ENCODE results near the gene ZNF669.
"Not testable (repeated sequence)": the region's sequence is repeated elsewhere in the genome, so short reads cannot be mapped to it uniquely, and the experiment has no call there.

ZNF669 gene

DNA sequence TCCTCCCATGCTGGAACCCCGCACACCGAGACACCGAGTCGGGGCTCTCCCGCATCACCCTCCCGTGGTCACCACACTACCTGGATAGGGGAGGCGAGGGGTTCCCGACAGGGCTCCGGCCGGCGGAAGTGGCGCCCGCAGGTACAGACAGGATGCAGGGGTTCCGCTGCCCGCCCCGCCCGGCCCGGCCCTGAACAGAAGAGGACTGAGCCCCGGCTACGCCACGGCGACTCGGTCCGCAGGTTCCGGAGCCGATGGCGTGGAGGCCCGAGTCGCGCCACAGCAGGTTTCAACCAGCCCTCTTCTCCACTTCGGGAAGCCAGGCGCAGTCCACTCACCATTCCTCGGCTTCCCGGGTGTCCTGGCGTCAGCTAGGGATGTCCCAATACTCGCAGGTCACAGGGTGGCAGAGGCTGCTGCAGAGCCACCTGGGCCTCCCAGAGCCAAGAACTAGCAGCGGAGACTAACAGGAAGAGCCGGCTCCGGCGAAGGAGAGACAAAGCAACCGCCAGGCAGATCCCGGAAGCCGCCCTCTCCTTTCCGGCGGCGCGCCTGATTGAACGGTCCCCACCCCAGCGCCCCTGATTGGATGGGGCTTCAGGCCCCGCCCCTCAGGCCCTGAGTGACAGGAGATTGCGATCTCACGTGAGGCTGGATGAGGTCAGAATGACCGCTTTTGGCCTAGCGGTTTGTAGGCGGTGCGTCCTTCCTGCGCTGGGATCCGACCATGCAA is at the start of gene ZNF669:
TSS of gene ZNF669 (minus strand) at position 498 of the 733 bp plus-strand sequence. CDS start at position 341, 157 bp downstream.
- peak; percentile 89 for DNase-seq (ENCODE audit: low spot score)

DNA sequence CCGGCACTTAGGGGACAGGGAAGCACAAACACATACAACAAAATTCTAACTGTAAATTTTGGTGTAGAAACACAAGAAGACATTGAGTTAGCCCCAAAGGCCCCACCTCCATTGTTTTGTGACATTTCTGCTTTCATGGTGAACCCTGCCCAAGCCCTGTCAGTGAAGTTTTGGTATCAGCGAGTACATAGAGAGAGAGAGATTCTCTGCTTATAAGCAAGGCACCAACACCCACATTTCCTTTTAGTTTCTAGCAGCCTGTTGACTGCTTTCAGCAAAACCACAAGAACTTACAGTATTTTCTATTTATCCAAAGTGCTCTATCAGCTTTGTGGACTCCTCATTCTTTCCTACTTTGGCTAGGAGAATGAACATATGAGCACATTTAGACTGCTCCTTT is 43.6 kb upstream of the ZNF669 start:
- no peak for DNase-seq (ENCODE audit: low spot score)

DNA sequence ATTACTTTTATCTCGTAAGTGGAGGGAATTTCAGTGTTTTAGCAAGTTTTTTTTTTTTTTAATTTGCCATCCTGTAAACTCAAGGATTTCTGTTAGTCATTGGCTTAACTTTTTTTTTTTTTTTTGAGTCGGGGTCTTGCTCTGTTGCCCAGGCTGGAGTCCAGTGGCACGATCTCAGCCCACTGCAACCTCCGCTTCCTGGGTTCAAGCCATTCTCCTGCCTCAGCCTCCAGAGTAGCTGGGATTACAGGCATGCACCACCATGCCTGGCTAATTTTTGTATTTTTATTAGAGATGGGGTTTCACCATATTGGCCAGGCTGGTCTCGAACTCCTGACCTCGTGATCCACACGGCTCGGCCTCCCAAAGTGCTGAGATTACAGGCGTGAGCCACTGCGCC is 43.0 kb upstream of the ZNF669 start:
- not testable (repeated sequence) for DNase-seq (ENCODE audit: low spot score)

DNA sequence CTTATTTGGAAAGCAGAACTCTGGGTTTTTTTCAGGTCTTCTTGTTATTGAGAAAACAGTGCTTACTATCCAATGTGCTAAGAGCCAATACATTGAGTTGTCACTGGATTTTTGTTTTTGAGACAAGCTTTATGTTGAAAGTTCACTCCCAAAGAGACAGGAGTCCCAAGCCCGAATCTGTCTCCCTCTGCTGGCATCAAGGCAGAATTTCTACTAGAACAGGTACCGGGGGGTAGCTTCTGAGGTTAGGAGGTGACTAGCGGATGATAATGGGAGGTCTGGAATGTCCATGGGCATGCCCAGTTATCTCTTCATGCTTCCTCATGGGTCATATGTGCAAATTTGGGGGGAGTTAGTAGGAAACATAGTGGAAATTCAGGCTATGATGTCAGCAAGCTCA is 42.5 kb upstream of the ZNF669 start:
- no peak for DNase-seq (ENCODE audit: low spot score)

DNA sequence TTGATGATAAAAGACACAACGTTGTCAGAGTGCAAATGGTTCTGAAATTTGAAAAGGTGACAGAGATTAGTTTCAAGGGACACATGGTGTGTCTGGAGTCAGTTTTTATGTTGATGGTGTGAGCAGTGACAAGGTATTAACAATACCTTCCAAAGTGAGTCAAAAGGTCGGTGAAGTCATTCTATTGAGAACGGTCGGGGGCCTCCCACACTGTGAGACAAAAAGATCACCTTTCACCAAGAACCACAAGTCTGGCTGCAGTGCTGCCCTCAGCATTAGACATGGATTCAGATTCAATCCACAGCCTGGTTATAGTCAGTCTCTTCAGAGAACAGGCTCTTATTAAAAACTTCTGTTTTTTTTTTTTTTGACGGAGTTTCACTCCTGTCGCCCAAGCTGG is 41.1 kb upstream of the ZNF669 start:
- DNase-seq (ENCODE audit: low spot score), result no peak

DNA sequence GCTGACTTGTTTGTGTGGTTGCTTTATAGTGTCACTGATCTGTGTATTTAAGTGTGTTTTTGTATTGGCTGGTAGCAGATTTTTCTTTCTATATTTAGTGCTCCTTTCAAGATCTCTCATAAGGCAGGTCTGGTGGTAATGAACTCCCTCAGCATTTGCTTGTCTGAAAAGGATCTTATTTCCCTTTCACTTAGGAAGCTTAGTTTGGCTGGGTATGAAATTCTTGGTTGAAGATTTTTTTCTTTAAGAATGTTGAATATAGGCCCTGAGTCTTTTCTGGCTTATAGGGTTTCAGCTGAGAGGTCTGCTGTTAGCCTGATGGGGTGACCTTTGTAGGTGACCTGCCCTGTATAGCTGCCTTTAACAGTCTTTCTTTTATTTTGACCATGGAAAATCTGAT is 35.4 kb upstream of the ZNF669 start:
- not testable (repeated sequence) for DNase-seq (ENCODE audit: low spot score)

DNA sequence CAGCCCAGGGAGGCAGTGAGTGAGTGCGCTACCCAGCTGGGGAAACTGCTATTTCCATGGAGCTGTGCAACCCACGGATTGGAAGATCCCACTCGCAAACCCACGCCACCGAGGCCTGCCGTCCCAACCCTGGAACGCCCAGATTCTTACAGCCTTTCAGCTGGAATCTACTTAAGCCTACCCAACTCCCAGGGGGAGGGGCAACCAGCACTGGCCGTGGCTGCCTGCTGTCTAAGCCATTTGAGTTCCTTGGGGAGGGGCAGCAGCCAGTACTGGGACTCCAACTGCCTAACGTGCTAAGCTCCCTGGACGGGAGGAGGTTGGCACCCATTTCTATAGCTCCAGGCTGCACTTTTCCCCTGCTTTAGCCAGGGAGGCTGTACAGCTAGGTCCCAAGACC is 27.1 kb upstream of the ZNF669 start:
- no peak for DNase-seq (ENCODE audit: low spot score)

DNA sequence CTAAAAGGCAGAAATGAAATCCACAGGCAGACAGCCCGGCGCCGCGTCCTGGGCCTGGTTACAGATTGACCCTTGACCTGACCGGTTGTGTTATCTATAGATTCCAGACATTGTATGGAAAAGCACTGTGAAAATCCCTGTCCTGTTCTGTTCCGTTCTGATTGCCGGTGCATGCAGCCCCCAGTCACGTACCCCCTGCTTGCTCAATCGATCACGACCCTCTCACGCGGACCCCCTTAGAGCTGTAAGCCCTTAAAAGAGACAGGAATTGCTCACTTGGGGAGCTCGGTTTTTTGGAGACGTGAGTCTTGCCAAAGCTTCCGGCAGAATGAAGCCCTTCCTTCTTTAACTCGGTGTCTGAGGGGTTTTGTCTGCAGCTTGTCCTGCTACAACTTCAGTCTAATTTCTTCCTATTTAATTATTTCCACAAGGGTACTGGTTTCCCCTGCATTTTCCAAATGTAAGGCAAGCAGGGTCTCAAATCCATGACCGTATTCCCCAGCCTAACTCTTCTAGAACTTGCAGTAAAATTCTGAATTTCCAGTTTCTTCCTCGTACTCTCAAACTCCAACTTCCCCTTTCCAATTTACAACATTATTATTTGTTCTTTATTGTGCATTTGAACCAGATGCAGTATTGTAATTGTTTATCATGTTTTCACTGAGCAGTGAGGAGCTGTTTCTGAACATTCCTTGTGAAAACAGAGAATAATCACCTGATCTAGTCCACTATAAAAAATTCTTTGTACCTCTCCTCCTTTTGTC is 23.5 kb upstream of the ZNF669 start:
- DNase-seq (ENCODE audit: low spot score), result not testable (repeated sequence)

DNA sequence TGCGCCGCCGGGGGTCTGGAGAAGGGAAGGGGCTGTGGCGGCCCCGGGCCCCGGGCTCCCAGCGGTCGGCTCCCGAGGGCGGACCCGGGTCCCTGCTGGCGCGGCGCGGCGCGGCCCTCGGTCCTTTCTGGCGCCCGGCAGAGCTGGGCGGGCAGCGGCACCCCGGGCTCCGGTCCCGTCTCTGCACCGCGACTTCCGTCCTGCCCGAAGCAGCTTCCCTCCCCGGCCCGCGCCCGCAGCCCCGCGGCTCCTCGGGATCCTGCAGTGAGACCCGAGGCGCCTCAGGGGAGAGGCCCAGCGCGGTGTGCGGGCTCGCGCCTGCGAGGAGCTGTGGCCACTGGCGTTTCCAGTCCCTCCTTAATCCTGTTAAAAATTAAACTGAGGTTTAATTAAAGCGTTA is 22.4 kb upstream of the ZNF669 start:
- not testable (repeated sequence) for DNase-seq (ENCODE audit: low spot score)

DNA sequence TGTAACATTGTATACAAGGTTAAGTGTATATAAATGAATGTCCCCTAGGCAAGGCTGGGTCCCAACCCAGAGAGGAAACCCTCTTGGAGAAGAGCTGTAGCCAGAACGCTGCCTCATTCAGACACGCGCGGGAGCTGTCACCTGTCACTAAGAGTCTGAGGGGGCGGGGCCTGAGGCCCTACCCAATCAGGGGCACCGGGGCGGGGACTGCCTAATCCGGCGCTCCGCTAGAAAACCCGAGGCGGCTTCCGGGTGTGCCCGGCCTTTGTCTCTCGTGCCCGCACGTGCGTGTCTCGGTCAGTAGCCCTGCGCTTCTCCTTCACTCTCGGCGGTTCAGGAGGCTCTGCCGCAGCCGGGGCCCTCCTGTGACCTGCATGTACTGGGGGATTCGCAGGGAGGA is 22.0 kb upstream of the ZNF669 start:
- DNase-seq (ENCODE audit: low spot score), result not testable (repeated sequence)

DNA sequence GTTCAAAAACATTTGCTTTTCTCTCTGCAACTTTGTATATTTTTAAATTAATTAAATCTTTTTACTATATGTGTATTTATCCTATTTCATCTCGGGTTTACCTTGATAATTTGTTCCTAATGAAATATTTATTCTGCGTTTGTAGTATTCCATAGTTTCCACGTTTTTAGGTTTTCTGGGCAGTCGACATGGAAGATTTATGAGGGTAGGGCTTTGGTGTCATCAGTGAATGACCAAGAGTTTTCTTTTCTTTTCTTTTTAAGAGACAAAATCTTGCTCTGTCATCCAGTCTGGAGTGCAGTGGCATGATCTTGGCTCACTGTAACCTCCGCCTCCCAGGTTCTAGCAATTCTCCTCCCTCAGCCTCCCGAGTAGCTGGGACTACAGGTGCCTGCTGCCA is 17.2 kb upstream of the ZNF669 start:
- no peak for DNase-seq (ENCODE audit: low spot score)

DNA sequence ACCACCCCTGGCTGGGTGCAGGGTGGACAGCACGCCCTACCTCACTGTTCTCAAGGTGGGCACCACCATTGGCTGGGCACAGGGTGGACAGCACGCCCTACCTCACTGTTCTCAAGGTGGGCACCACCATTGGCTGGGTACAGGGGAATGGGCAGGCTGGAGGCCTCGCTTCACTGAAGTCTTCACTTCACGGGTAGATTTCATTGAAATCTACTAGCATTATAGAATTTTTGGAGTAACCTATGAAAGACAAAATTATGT is 16.2 kb upstream of the ZNF669 start:
- not testable (repeated sequence) for DNase-seq (ENCODE audit: low spot score)

DNA sequence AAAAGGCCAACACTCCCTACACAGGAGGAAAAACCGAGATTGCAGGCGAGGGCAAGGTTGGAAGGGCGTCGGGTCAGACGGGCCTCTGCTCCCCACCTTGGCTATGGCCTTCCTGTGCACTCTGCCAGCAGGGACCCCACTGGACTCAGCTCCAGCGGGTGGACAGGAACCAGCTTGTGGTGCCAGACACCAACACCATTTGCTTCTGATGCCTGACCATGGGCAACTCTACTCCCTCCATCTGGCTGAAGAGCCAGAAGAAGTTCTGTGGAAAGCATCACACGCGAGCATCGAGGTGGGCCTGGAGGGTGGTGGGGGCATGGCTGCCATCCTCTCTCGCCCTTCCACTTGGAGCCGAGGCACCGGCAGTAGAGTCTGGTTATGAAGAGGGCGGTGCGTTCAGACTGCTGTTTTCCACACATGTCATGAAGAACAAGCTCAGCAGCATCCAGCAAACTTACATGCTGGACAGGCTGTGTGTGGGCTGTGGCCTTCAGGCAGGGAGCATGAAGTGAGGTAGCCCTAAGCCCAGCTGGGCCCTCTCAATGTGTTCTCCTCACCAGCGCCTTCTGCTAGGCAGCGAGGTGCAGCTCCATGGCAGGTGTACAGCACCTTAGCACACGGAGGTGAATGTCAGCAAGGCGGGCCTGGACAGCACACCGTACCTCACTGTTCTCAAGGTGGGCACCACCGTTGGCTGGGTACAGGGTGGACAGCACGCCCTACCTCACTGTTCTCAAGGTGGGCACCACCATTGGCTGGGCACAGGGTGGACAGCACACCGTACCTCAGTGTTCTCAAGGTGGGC is 15.6 kb upstream of the ZNF669 start:
- no peak for DNase-seq (ENCODE audit: low spot score)

DNA sequence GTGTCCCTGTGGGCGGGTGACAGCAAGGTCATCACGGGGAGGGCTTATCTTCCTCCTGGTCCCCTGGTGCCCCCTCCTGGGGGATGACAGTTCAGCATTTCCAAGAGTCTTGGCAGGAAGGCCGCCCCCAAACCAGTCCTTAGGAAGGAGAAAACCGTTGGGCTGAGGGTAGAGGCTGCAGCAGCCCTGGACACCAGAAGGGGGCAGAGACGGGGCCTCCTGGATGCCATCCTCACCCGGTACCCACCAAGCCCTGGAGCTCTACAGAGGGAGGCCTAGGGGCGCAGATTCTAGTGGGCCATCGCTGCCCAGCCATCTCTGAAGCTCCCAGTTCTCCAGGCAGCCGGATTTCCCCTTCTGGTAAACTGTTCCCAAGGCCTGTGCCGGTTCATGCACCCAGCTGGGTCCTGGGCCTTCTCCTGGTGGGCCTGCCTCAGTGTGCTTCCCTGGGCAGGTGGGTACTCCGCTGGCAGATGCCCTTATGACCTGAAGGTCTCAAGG is 14.8 kb upstream of the ZNF669 start:
- DNase-seq (ENCODE audit: low spot score), result peak; percentile 37

DNA sequence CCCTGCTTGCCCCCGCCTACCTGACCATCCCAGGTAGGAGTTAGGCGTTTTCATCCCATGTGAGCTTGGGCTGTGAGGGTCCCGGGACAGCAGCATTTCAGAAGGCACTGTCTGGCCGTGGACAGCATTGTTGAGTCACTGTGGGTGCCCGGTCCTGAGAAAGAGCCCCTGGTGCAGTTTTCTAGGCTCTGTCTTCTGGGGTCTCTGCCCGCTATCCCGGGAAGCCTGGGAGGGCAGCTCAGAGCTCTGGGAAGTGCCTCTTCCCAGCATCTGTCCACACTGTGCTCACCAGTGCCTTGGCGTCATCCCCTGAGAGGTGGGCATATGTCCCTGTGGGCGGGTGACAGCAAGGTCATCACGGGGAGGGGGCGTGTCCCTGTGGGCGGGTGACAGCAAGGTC is 11.4 kb upstream of the ZNF669 start:
- no peak for DNase-seq (ENCODE audit: low spot score)

DNA sequence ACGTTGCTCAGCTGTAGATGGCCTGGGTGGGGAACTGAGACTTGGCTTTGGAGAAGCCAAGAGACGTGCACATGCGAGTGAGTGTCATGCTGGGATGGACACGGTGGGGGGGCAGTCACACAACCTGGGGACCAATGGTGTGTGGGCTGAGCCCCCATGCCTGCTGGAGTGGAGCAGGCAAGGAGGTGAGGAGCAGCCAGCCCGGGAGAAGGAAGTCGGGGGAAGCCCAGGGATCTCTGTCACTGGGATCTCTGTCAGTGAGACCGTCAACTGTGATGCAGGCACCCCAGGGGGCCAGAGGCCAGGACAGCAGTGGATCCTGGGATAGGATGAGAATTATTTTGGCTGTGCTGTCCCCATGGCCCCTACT is 11.0 kb upstream of the ZNF669 start:
- no peak for DNase-seq (ENCODE audit: low spot score)

DNA sequence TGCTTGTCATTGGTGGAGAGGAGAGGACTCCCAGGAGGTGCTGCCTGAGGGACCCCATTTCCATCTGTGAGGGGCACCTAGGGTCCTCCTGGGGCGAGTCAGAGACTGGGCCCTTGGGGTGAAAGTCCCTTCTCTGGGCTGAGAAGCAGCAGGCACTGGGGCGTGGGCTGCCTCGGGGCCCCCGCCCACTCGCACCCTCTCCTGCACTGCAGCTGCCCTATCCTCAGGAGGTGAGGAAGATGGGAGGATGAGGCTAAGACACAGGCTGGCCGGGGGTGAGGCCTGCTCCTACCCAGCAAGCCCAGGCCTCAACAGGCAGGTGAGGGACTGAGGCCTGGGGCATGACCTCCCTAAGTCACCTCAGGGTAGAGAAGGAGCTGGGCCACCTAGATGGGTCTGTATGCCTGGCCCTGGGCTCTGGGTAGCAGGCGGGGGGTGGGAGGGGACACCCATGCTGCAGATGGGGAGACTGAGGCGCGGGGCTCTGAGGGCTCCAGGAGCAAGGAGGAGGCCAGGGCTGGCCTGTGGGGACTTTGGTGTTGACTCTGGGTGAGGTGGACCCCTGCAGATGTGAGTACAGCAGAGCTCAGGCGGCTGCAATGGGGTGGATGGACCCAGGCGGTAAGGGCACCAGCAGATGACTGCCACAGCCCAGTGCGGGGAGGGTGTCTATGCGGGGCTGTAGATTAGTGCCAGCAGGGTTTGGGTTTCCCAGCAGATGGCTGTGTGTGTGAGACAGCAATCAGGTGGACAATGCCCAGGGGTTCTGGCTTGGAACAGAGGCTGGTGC is 10.4 kb upstream of the ZNF669 start:
- no peak for DNase-seq (ENCODE audit: low spot score)

DNA sequence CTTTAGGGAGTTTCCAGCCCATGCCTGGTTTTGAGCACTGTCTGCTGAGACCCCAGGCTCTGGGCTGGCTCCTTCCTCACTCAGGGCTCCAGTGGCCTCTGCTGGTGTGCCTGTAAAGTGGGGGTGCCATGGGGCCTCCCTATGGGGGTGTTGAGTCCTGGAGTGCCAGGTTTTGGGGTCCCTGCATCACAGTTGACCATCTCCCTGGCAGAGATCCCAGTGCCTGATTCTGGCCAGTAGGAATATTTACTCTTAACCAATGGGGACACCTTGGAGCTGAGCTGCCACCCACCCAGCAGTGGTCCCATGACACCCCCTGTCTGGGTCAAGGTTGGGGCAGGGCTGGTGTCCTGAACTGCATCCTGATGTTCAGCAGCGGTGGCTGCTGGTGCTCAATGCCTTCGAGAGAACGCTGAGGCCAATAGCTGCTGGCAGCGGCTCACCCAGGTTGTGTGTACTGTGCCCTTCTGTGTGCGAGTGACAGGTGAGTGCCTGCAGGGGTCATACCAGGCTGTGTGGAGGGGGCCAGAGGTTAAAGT is 9.6 kb upstream of the ZNF669 start:
- DNase-seq (ENCODE audit: low spot score), result no peak

DNA sequence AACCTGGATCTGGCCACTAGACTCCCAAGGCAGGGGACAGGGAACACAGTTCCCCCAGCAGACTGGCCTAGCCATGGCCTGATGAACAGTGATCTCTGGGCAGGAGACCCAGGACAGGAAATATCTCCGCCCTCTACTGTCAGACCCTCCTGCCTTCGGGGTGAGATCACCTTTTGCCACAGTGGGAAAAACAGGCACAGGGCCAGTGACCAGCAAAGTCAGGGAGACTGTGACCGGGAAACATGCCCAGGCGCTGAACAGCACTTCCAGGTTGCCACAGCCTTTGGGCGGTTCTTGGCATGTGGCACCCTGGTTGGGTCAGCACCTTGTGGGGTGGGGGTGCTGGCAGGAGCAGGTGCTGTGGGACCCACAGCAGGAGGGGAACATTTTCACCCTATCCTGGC is 8.9 kb upstream of the ZNF669 start:
- DNase-seq (ENCODE audit: low spot score), result no peak

DNA sequence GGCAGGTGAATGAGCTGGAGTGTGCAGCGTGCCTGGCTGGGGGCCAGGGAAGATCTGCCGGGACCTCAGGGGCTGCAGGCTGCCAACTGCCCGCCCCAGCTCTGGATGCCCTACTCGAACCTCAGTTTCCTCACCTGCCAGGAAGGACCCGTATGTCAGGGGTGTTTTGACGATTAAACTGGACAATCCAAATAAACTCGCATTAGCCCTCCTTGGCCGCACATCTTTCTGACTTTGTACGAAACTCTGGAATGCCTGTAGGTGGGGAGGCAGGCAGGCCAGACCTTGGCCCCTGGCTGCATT is 8.3 kb upstream of the ZNF669 start:
- DNase-seq (ENCODE audit: low spot score), result no peak

DNA sequence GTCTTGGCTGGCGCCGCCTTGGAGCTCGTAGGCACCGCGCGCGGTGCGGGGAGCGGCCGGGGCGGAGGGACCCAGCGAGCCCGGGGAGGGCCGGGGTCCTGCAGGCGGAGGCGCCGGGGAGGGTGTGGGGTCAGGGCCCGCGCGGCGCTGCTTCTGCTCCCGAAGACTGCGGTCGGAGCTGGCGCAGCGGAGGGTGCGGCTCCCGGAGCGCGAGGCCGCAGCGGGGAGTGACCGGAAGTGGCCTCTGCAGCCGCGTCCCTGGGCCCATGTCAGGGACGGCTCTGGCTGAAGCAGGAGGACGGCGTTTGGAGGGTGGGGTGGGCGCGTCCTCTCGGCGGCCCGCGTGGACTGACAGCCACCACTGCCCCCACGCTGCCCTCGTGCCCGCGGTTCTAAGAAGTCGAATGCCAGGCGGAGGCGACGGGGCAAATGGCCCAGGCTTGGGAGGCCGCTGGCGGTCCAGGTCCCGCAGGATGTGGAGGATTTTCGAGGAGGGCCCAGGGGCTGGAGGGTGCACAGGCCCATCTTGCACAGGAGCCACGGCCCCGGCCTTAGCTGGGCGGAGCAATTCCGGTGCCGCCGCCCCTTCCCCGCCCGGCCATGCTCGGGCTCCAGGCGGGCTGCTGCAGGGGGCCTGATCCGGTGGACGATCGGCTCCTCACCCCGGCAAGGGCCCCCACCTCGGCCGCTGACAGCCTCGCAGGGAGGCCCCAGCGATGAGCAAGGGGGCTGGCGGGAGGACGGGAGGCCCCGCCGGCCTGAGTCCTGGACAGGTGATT is 7.7 kb upstream of the ZNF669 start:
- DNase-seq (ENCODE audit: low spot score), result no peak

Data from COLO829 (cell line).